CD4-positive, alpha-beta memory T cell (primary cell): ENCODE measurements around the gene RXFP4. TPM values are rescaled to one million over a fixed set of nuclear protein-coding genes. Genes with fewer than 3 reads are reported as not detected.

Experiments used
- CTCF ChIA-PET: fragments of 350-600 bp; sonication (Branson Sonifier 250); formaldehyde crosslinking; loops from one replicate; lab custom pipeline; 2021; ENCODE audit warnings: inconsistent platforms; ENCODE audit not compliant: partially characterized antibody; lab: Charles Lee
- POLR2A ChIA-PET: fragments of 350-600 bp; sonication (Branson Sonifier 250); formaldehyde crosslinking; loops from one replicate; lab custom pipeline; 2021; ENCODE audit not compliant: partially characterized antibody; lab: Charles Lee
- DNase-seq, 5 donors: peaks; one replicate each; pipeline versions ENCODE4 v3.0.0 to v3.0.0-alpha.2; 2020 to 2022; ENCODE audit warnings: mixed read lengths in 1 of 5
- H3K27ac ChIP-seq: one replicate; pipeline ENCODE4 v1.7.0; 2013; ENCODE audit warnings: low read depth, low read length
- H3K27me3 ChIP-seq: 2 replicates; pipeline ENCODE4 v1.7.0; 2013; ENCODE audit warnings: mild to moderate bottlenecking, low read length, moderate library complexity; ENCODE audit not compliant: insufficient read depth
- H3K36me3 ChIP-seq: 2 replicates; pipeline ENCODE4 v1.7.0; 2013; ENCODE audit warnings: mild to moderate bottlenecking, low read length, moderate library complexity; ENCODE audit not compliant: insufficient read depth
- H3K4me1 ChIP-seq: 2 replicates; pipeline ENCODE4 v1.7.0; 2013; ENCODE audit warnings: mild to moderate bottlenecking, low read length, moderate library complexity; ENCODE audit not compliant: insufficient read depth
- H3K4me3 ChIP-seq, 2 donors: one replicate each; pipeline ENCODE4 v1.7.0; 2013; ENCODE audit warnings: low read length in 2 of 2, mild to moderate bottlenecking in 1 of 2
- H3K9me3 ChIP-seq, 2 donors: one replicate each; pipeline ENCODE4 v1.7.0; 2013; ENCODE audit warnings: low read length in 2 of 2, control low read depth in 1 of 2; ENCODE audit not compliant: control insufficient read depth in 1 of 2
- H3K27ac Mint-ChIP-seq, 7 donors: one replicate each; pipeline ENCODE4 v1.8.0; 2020 to 2021; ENCODE audit warnings: mixed read lengths in 7 of 7, mild to moderate bottlenecking in 6 of 7, inconsistent platforms in 3 of 7, moderate library complexity in 3 of 7
- H3K27me3 Mint-ChIP-seq, 2 donors: one replicate each; pipeline ENCODE4 v1.8.0; 2020 to 2021; ENCODE audit warnings: mixed read lengths in 2 of 2
- H3K36me3 Mint-ChIP-seq, 2 donors: one replicate each; pipeline ENCODE4 v1.8.0; 2020 to 2021; ENCODE audit warnings: mixed read lengths in 2 of 2, inconsistent platforms in 1 of 2, mild to moderate bottlenecking in 1 of 2
- H3K4me1 Mint-ChIP-seq, 4 donors: one replicate each; pipeline ENCODE4 v1.8.0; 2020 to 2021; ENCODE audit warnings: mixed read lengths in 4 of 4, mild to moderate bottlenecking in 1 of 4
- H3K4me3 Mint-ChIP-seq, 8 donors: one replicate each; pipeline ENCODE4 v1.8.0; 2020 to 2021; ENCODE audit warnings: mixed read lengths in 8 of 8, mild to moderate bottlenecking in 7 of 8, moderate library complexity in 6 of 8, inconsistent platforms in 3 of 8
- H3K9me3 Mint-ChIP-seq, 8 donors: one replicate each; pipeline ENCODE4 v1.8.0; 2020 to 2021; ENCODE audit warnings: mixed read lengths in 8 of 8, mild to moderate bottlenecking in 5 of 8, inconsistent platforms in 3 of 8, moderate library complexity in 1 of 8
- intact Hi-C: fragments of 100-400 bp; cut with micrococcal nuclease; formaldehyde crosslinking; loops from one replicate; pipeline ENCODE4 v1.15.1; 2023
- polyA plus RNA-seq, 2 donors: library from polyadenylated mRNA; unstranded; fragments of 300-500 nt; fragmentation: Illumina TruSeq; gene quantifications; one replicate each; pipeline ENCODE4 v1.2.3, GENCODE V29; 2021
- total RNA-seq, 2 experiments: library from RNA; stranded (reverse); gene quantifications; one replicate each; pipeline ENCODE4 v1.2.3, GENCODE V29; 2021

Gene RXFP4
- total and polyA plus RNA-seq, 4 experiments from 2014 or later: 0.91 TPM; not detected in 3

- Histone ChIP-seq H3K36me3 (peaks cover 22% of the 10 kb centered on the region), H3K9me3 (no peaks in the 10 kb centered on the region), H3K4me3 (peak overlapping the region; percentile 87 to 96), H3K27ac (peak overlapping the region; percentile 86), H3K4me1 (peaks cover 74% of the 10 kb centered on the region), H3K27me3 (no peaks in the 10 kb centered on the region)
- DNase-seq: no peak
- Mint-ChIP-seq H3K27ac (peak overlapping the region; percentile 81 to 98 (median 94)), H3K9me3 (no peaks in the 10 kb centered on the region), H3K4me1 (peaks cover 56 to 89% (median 66%) of the 10 kb centered on the region in 4 donors), H3K36me3 (peaks cover 19 to 71% of the 10 kb centered on the region in 2 donors), H3K4me3 (peak overlapping the region; percentile 93 to 99 (median 97)), H3K27me3 (no peaks in the 10 kb centered on the region)
- CTCF ChIA-PET: interaction anchor here (0.6 to 4.7 kb wide), 3 partner anchors 15 to 41 kb away, joined by 4 to 25 read pairs (median 6); partner anchors contain the start of gene KHDC4
- POLR2A ChIA-PET: interaction anchor here (0.8 to 12.4 kb wide), 10 partner anchors 8 to 41 kb away, joined by 3 to 199 read pairs (median 4); partner anchors contain the start of genes KHDC4 and RXFP4
- intact Hi-C loops: loop anchor here (2.0 to 5.0 kb wide), 2 partner anchors 14 to 117 kb away; partner anchors contain the start of genes GON4L and SYT11
Observed at GRCh38 chr1:155974208-155975115, 33.0 kb downstream of the RXFP4 start.

GRCh38 chr1:155975375-155976061, 34.1 kb downstream of the RXFP4 start:
- Mint-ChIP-seq H3K4me1 (peaks cover 53 to 89% (median 65%) of the 10 kb centered on the region in 4 donors), H3K4me3 (peak overlapping the region; percentile 93 to 99 (median 97)), H3K36me3 (peaks cover 10 to 61% of the 10 kb centered on the region in 2 donors), H3K27me3 (no peaks in the 10 kb centered on the region), H3K9me3 (no peaks in the 10 kb centered on the region), H3K27ac (peak overlapping the region; percentile 81 to 98 (median 94))
- ChIA-PET CTCF (interaction anchor here (0.7 to 6.8 kb wide), 4 partner anchors 15 to 42 kb away, joined by 3 to 47 read pairs (median 35); partner anchors contain the start of gene KHDC4), POLR2A (interaction anchor here (0.8 to 12.4 kb wide), 8 partner anchors 8 to 140 kb away, joined by 3 to 199 read pairs (median 8); partner anchors contain the start of genes KHDC4 and RXFP4)
- H3K27ac ChIP-seq: peak overlapping the region; percentile 86
- DNase-seq: no peak
- H3K27me3 ChIP-seq: no peaks in the 10 kb centered on the region
- peaks cover 74% of the 10 kb centered on the region for H3K4me1 ChIP-seq
- H3K36me3 ChIP-seq: peaks cover 11% of the 10 kb centered on the region
- no peaks in the 10 kb centered on the region for H3K9me3 ChIP-seq
- intact Hi-C loops: loop anchor here (1.0 to 5.0 kb wide), 3 partner anchors 8 to 118 kb away; partner anchors contain the start of genes GON4L and SYT11
- peak overlapping the region; percentile 87 to 96 for H3K4me3 ChIP-seq

DNA sequence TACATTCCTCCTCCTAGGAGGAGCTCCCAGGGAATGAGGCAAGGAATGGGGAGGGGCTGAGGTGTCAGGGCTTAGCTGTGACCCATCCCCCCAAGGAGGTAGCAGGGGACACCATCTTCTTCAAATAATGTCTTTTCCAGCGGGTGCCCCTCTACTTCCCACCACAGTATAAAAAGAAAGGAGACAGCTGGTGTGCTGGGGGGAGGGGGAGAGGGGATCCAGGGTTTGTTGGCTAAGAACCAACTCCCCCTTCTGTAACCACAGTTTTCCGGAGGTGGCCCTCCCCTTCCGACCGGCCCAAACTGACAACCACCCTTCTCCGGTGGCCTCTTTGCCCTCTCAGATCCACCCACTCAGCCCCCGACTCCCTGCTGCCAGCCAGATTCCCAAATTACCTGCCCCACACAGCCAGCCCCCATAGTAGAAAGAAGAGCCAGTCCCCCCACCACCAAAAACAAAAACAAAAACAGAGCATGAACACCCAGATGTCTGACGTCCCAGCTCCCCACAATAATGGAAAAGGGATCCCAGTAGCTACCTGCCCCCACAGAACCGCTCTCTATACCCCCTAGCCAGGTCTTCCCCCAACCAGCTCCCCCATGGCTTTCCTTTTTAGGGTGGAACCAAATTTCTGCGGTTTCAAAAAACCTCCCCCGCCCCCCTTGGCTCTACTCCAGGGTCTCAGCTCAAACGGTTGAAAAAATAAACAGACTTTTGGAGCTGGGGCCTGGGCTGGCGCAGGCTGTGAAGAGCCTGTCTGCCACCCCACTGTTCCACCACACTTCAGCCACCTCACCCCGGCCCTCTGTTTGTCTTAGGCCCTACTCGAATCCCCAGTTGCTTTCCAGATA, 34.8 kb downstream of the RXFP4 start:
- Mint-ChIP-seq H3K27me3 (no peaks in the 10 kb centered on the region), H3K27ac (peak overlapping the region; percentile 81 to 98 (median 94)), H3K4me3 (peak overlapping the region; percentile 93 to 99 (median 97)), H3K9me3 (no peaks in the 10 kb centered on the region), H3K36me3 (peaks cover 7 to 54% of the 10 kb centered on the region in 2 donors), H3K4me1 (peaks cover 54 to 89% (median 65%) of the 10 kb centered on the region in 4 donors)
- no peaks in the 10 kb centered on the region for H3K9me3 ChIP-seq
- peak overlapping the region; percentile 86 for H3K27ac ChIP-seq
- H3K36me3 ChIP-seq: peaks cover 11% of the 10 kb centered on the region
- CTCF ChIA-PET: interaction anchor here (0.7 to 6.8 kb wide), 8 partner anchors 9 to 43 kb away, joined by 3 to 47 read pairs (median 11); partner anchors contain the start of gene KHDC4
- DNase-seq: peak; percentile 61 to 77 (median 66)
- POLR2A ChIA-PET: interaction anchor here (0.8 to 12.4 kb wide), 12 partner anchors 11 to 524 kb away, joined by 3 to 199 read pairs (median 8); partner anchors contain the start of genes KHDC4, MEF2D and RXFP4
- intact Hi-C loops: loop anchor here (1.0 to 5.0 kb wide), 2 partner anchors 9 to 119 kb away; partner anchors contain the start of genes GON4L and SYT11
- H3K4me3 ChIP-seq: peak overlapping the region; percentile 87 to 96
- H3K4me1 ChIP-seq: peaks cover 74% of the 10 kb centered on the region
- no peaks in the 10 kb centered on the region for H3K27me3 ChIP-seq

DNA sequence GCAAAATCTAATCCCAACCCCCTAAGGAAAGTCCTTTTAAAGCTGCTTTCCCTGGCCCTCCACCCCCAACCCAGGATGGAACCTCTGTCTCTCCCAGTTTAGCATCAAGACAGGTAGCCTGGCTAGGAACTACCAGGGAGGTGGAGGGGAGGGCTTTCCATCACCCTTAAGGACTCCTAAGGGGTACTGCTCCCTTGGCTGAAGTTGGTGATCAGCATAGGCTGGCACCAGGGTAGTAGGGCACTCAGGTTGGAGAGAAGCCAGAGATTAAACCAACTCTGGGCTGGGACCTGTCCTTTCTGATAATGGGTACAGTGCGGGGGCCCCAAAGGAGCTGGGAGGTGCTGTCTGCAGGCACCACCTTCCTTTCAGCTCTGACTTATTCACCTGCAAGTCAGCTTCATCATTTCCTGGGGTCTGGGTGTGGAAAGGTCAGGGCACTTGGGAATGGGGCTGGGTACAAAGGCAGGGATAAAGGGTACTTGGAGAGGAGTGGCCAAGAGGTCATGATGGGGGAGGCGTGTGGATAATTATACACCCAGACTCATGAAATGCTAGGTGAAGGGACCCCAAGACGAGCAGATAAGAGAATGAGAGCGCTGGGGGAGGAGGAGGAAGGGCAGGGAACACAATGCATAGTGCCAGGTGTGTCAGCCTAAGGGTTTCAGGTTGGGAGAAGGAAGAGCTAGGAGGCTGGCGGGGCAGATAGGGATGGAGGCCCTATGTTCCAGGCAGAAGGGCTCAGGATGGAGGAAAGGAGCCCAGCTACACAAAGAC, 35.7 kb downstream of the RXFP4 start:
- Mint-ChIP-seq H3K36me3 (peaks cover 7 to 51% of the 10 kb centered on the region in 2 donors), H3K9me3 (no peaks in the 10 kb centered on the region), H3K27me3 (no peaks in the 10 kb centered on the region), H3K4me3 (peak overlapping the region; percentile 93 to 99 (median 97)), H3K27ac (peak overlapping the region; percentile 81 to 98 (median 94)), H3K4me1 (peaks cover 55 to 89% (median 66%) of the 10 kb centered on the region in 4 donors)
- POLR2A ChIA-PET: interaction anchor here (0.6 to 12.4 kb wide), 14 partner anchors 12 to 841 kb away, joined by 3 to 199 read pairs (median 6); partner anchors contain the start of genes KHDC4, MEF2D, RXFP4 and SYT11
- H3K4me3 ChIP-seq: peak overlapping the region; percentile 87 to 96
- intact Hi-C loops: loop anchor here (1.0 to 5.0 kb wide), 2 partner anchors 10 to 120 kb away; partner anchors contain the start of genes GON4L and SYT11
- no peaks in the 10 kb centered on the region for H3K27me3 ChIP-seq
- CTCF ChIA-PET: interaction anchor here (0.9 to 6.8 kb wide), 9 partner anchors 10 to 43 kb away, joined by 3 to 47 read pairs (median 6); partner anchors contain the start of gene KHDC4
- no peak for DNase-seq
- H3K36me3 ChIP-seq: peaks cover 11% of the 10 kb centered on the region
- no peaks in the 10 kb centered on the region for H3K9me3 ChIP-seq
- peaks cover 74% of the 10 kb centered on the region for H3K4me1 ChIP-seq
- H3K27ac ChIP-seq: peak overlapping the region; percentile 86

DNA sequence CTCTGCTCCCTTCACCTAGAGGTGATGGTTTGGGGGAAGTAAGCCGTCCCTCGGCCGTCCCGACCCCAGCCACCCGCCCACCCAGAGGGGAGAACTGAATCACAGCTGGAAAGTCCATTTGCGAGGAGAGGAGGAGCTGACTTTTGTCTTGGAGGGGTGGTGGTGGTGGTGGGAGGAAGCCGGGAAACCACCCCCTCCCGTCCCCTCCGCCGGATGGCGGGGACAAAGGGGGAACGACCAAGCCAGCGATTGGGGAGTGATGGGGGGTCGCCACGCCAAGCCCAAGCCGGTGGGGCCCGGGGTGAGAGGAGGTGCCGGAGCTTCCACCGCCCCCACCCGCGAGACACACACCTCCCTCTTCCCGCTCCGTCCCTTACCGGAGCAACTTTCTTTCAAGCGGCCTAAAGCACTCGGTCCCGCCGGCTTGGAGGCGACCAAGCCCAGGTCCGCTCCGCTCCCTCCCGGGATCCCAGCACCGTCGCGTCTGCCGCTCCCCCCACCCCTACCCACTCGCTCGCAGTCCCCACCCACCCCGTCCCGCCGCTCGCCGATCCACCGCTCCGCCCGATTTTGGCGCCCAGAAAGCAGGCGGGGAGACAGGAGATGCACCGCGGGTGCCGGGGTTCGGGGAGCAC, 36.4 kb downstream of the RXFP4 start:
- intact Hi-C loops: loop anchor here (1.0 to 5.0 kb wide), 4 partner anchors 11 to 121 kb away; partner anchors contain the start of genes GON4L, KHDC4, RIT1 and SYT11
- peaks cover 74% of the 10 kb centered on the region for H3K4me1 ChIP-seq
- H3K27me3 ChIP-seq: no peaks in the 10 kb centered on the region
- peaks cover 53 to 89% (median 64%) of the 10 kb centered on the region in 4 donors for H3K4me1 Mint-ChIP-seq
- H3K27me3 Mint-ChIP-seq: no peaks in the 10 kb centered on the region
- ChIA-PET CTCF (interaction anchor here (0.6 to 6.8 kb wide), 10 partner anchors 10 to 63 kb away, joined by 3 to 47 read pairs (median 6); partner anchors contain the start of gene KHDC4), POLR2A (interaction anchor here (0.5 to 12.4 kb wide), 21 partner anchors 13 to 1343 kb away, joined by 3 to 199 read pairs (median 5); partner anchors contain the start of genes KHDC4, MEF2D, PMF1 and RXFP4)
- H3K4me3 Mint-ChIP-seq: peak overlapping the region; percentile 93 to 99 (median 97)
- peak overlapping the region; percentile 87 to 96 for H3K4me3 ChIP-seq
- peaks cover 6% of the 10 kb centered on the region for H3K36me3 ChIP-seq
- H3K27ac ChIP-seq: peak overlapping the region; percentile 86
- H3K36me3 Mint-ChIP-seq: peaks cover 6 to 44% of the 10 kb centered on the region in 2 donors
- peak overlapping the region; percentile 81 to 98 (median 96) for H3K27ac Mint-ChIP-seq
- no peaks in the 10 kb centered on the region for H3K9me3 ChIP-seq
- no peaks in the 10 kb centered on the region for H3K9me3 Mint-ChIP-seq
- peak in 3 of 5 donors; percentile 26 to 72 (median 28) for DNase-seq
